T-helper 17 cell (primary cell): Measurements from ENCODE around the gene PSMG4. TPM values are rescaled to one million over a fixed set of nuclear protein-coding genes. Genes with fewer than 3 reads are reported as not detected.

Experiments used
- ATAC-seq: fragments of 150-1000 bp; cut with Tn5 transposase; 2 replicates; pipeline ENCODE4 v1.10.0; 2021; ENCODE audit warnings: mild to moderate bottlenecking, moderate library complexity
- DNase-seq, 3 donors: peaks; one replicate each; pipeline versions ENCODE4 v3.0.0 to v3.0.0-alpha.2; 2020 to 2021
- H3K9me3 ChIP-seq: one replicate; pipeline ENCODE4 v1.7.0; 2013; ENCODE audit warnings: low read length, mild to moderate bottlenecking; ENCODE audit not compliant: control insufficient read depth, poor library complexity, severe bottlenecking
- H3K27ac Mint-ChIP-seq: one replicate; pipeline ENCODE4 v1.8.0; 2022; ENCODE audit warnings: mild to moderate bottlenecking, moderate library complexity, mixed read lengths
- H3K27me3 Mint-ChIP-seq: one replicate; pipeline ENCODE4 v1.8.0; 2022; ENCODE audit warnings: mixed read lengths
- H3K36me3 Mint-ChIP-seq: one replicate; pipeline ENCODE4 v1.8.0; 2022; ENCODE audit warnings: low read depth, mixed read lengths
- H3K4me1 Mint-ChIP-seq: one replicate; pipeline ENCODE4 v1.8.0; 2022; ENCODE audit warnings: mild to moderate bottlenecking, mixed read lengths
- H3K4me3 Mint-ChIP-seq: one replicate; pipeline ENCODE4 v1.8.0; 2022; ENCODE audit warnings: mild to moderate bottlenecking, moderate library complexity, mixed read lengths
- total RNA-seq, 4 donors: library from RNA in 2 of 4; stranded (reverse) in 2 of 4; gene quantifications; one replicate each; pipeline ENCODE4 v1.2.3 and lab custom pipeline; 2022 to 2026

PSMG4 gene
- total RNA-seq, 2 donors from 2014 or later: 11.9 to 15.6 TPM

DNA sequence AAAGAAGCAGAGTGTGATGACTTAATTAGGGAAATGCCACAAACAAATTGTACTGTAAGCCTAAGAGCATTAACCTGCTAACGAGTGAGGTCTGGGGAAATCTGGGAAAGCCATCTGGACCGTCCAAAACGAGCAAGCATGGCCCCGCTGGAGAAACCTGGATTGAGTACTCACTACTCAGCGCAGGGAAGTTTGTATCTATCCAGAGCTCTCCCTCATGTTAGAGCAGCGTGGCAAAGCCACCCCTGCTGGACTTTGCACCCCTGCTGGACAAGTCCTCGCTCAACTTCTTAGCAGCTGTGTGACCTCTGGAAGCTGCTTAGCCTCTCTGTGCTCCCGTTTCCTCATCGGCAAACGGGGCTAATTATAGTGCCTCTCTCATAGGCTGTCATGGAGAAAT is 37.3 kb downstream of the PSMG4 start:
- Mint-ChIP-seq H3K27ac (no peak overlapping the region), H3K4me3 (no peak overlapping the region), H3K4me1 (no peaks in the 10 kb centered on the region), H3K36me3 (peaks cover 3% of the 10 kb centered on the region), H3K27me3 (peaks cover 5% of the 10 kb centered on the region)
- ATAC-seq: no peak
- H3K9me3 ChIP-seq: no peaks in the 10 kb centered on the region
- DNase-seq: no peak

DNA sequence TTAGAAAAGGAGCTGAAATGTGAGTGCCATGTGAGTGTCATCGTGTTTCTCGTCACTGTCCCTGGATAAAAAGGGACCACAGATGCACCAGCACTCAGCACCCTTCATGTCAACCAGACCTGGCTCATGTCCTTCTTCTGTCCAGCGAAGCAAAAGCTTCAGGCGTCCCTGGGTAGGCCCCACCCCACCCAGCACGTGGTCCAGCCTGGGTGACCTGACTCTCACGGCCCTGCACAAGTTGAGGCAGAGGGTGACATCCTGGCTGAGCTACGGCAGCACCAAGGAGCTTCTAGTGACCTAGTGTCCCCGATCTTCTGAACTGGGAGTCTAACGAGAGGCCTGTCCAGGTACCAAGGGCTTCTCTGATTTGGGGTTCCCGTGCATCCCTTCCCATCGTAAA is 37.8 kb downstream of the PSMG4 start:
- H3K36me3 Mint-ChIP-seq: peaks cover 3% of the 10 kb centered on the region
- no peak overlapping the region for H3K27ac Mint-ChIP-seq
- no peak for DNase-seq
- H3K9me3 ChIP-seq: no peaks in the 10 kb centered on the region
- H3K4me3 Mint-ChIP-seq: no peak overlapping the region
- no peak for ATAC-seq
- no peaks in the 10 kb centered on the region for H3K4me1 Mint-ChIP-seq
- peaks cover 5% of the 10 kb centered on the region for H3K27me3 Mint-ChIP-seq

DNA sequence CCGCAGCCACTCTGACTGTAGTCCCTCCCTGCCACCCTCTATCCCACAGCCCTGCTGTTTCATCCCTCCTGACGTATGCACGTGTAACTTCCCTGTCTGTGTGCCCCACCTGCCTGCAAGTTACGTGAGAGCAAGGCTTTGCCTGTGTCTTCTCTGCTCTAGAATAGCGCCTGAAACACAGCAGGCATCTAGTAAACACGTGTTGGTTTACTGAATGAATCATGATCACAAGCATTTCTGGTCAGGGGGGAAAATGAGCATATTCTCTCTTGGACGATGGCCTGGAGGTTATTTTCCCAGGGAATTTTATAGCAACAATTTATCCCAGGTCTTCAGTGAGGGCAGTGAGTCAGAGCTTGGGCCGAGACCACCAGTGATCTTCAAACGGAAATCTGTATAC is 38.3 kb downstream of the PSMG4 start:
- no peak overlapping the region for H3K27ac Mint-ChIP-seq

DNA sequence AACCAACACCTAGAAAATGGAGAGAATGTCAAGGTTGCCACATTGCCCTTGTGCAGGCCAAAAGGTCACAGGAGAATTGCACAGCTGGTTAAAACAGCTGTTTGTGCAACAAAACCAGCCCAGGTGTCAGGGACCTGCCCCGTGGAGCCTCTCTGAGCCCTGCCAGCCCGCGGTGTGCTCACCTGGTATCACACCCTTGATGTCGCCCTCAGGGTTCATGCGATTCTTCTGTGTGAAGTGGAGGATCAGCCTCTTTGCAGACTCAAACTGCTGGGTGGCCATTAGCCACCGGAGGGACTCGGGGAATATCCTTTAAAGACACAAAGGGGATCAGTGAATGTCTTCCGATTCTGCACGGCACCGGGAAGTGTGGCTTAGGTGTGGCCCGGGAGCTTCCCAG is 39.2 kb downstream of the PSMG4 start:
- H3K36me3 Mint-ChIP-seq: peaks cover 3% of the 10 kb centered on the region
- no peak overlapping the region for H3K27ac Mint-ChIP-seq
- peaks cover 5% of the 10 kb centered on the region for H3K27me3 Mint-ChIP-seq
- DNase-seq: no peak
- ATAC-seq: no peak
- no peaks in the 10 kb centered on the region for H3K9me3 ChIP-seq
- no peak overlapping the region for H3K4me3 Mint-ChIP-seq
- H3K4me1 Mint-ChIP-seq: no peaks in the 10 kb centered on the region

More for the DNA sequence above, 38.3 kb downstream of the PSMG4 start:
- DNase-seq (no peak), ATAC-seq (no peak)
- H3K36me3 Mint-ChIP-seq: peaks cover 3% of the 10 kb centered on the region
- H3K4me3 Mint-ChIP-seq: no peak overlapping the region
- H3K27me3 Mint-ChIP-seq: peaks cover 5% of the 10 kb centered on the region
- H3K9me3 ChIP-seq: no peaks in the 10 kb centered on the region
- H3K4me1 Mint-ChIP-seq: no peaks in the 10 kb centered on the region

DNA sequence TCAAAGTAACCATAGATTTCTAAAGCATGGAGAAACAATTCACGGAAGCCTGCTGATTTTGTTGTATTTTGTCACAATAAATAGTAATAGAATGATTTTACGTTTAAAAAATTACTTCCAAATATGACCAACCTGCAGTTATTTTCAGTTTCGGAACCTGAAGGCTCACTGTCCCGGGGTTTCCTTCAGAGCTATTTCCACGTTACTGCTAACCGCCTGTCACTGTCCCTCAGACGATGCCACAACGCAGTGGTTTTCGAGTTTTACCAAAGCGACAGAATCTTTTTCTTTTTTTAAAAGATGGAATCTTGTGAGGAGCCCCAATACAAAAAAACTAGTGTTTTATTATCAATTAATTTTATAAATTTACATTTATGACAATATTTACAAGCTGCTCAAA is 40.5 kb downstream of the PSMG4 start:
- H3K4me1 Mint-ChIP-seq: no peaks in the 10 kb centered on the region
- no peaks in the 10 kb centered on the region for H3K9me3 ChIP-seq
- no peak overlapping the region for H3K4me3 Mint-ChIP-seq
- H3K27me3 Mint-ChIP-seq: peaks cover 5% of the 10 kb centered on the region
- no peak overlapping the region for H3K27ac Mint-ChIP-seq
- peaks cover 5% of the 10 kb centered on the region for H3K36me3 Mint-ChIP-seq
- no peak for ATAC-seq
- no peak for DNase-seq

GRCh38 chr6:3301506-3301905 is 42.8 kb downstream of the PSMG4 start:
- no peaks in the 10 kb centered on the region for H3K9me3 ChIP-seq
- peaks cover 5% of the 10 kb centered on the region for H3K36me3 Mint-ChIP-seq
- H3K4me3 Mint-ChIP-seq: no peak overlapping the region
- no peak for ATAC-seq
- H3K27ac Mint-ChIP-seq: no peak overlapping the region
- peaks cover 10% of the 10 kb centered on the region for H3K27me3 Mint-ChIP-seq
- H3K4me1 Mint-ChIP-seq: no peaks in the 10 kb centered on the region
- no peak for DNase-seq

DNA sequence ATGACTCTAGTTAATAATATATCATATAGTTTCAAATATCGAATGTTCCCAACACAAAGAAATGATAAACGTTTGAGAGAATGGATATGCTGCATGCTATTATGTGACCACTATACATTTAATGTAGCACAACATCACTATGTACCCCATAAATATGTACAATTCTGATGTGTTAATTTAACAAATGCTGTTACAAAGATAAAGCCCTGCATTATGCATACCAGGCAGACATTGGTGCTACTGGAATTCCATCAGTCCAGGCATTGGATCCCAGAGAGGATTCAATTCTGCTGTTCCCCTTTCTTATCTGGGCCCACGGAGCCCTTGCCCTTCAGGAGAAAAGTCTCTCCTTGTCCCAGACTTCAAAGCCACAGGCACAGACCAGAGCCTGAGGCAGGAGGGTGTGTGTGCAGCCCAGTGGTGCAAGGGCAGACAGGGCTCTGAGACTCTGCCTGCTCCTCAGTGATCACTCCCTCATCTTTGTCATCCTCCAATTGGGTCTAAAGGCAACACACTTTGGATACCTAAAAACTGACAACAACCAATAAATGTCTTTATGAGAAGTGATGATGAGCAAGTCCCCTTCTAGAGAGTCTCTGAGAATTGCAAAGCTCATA is 45.2 kb downstream of the PSMG4 start:
- peaks cover 2% of the 10 kb centered on the region for H3K36me3 Mint-ChIP-seq
- H3K4me3 Mint-ChIP-seq: no peak overlapping the region
- H3K27ac Mint-ChIP-seq: no peak overlapping the region
- DNase-seq: no peak
- no peaks in the 10 kb centered on the region for H3K4me1 Mint-ChIP-seq
- ATAC-seq: no peak
- H3K9me3 ChIP-seq: no peaks in the 10 kb centered on the region
- H3K27me3 Mint-ChIP-seq: peaks cover 5% of the 10 kb centered on the region

- Mint-ChIP-seq H3K4me3 (no peak overlapping the region), H3K36me3 (peaks cover 2% of the 10 kb centered on the region), H3K4me1 (no peaks in the 10 kb centered on the region), H3K27ac (no peak overlapping the region), H3K27me3 (peaks cover 5% of the 10 kb centered on the region)
- H3K9me3 ChIP-seq: no peaks in the 10 kb centered on the region
- ATAC-seq (no peak), DNase-seq (no peak)
Measured at GRCh38 chr6:3304500-3305215, 45.9 kb downstream of the PSMG4 start.

- Mint-ChIP-seq H3K36me3 (peaks cover 2% of the 10 kb centered on the region), H3K4me1 (no peaks in the 10 kb centered on the region), H3K4me3 (no peak overlapping the region), H3K27me3 (peaks cover 5% of the 10 kb centered on the region), H3K27ac (no peak overlapping the region)
- H3K9me3 ChIP-seq: no peaks in the 10 kb centered on the region
- no peak for DNase-seq
- ATAC-seq: no peak
Measured at GRCh38 chr6:3305216-3305565, 46.4 kb downstream of the PSMG4 start.

GRCh38 chr6:3305831-3306230 is 47.1 kb downstream of the PSMG4 start:
- Mint-ChIP-seq H3K27me3 (peaks cover 5% of the 10 kb centered on the region), H3K36me3 (peaks cover 2% of the 10 kb centered on the region), H3K27ac (no peak overlapping the region), H3K4me3 (no peak overlapping the region), H3K4me1 (no peaks in the 10 kb centered on the region)
- H3K9me3 ChIP-seq: no peaks in the 10 kb centered on the region
- ATAC-seq (no peak), DNase-seq (no peak)

DNA sequence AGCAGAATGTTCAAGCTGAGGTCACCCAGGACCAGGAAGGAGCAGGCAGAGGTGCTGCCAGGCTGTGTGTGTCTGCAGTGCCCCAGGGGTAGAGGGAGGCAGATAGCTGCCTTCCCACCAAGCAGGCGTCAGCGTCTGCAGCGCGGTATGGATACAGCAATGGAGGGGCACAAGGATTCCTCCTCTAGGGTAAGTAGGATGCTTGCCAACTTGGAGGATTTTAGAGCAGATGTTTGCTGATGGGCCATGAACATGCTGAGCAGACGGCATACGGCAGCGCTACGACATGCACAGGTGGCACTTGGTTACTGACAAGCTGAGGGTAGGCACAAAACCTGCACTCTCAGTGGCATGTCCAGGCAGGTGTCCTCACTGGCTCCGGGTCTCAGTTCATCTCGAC is 48.1 kb downstream of the PSMG4 start:
- no peak for ATAC-seq
- no peak overlapping the region for H3K4me3 Mint-ChIP-seq
- no peak overlapping the region for H3K27ac Mint-ChIP-seq
- H3K36me3 Mint-ChIP-seq: peaks cover 2% of the 10 kb centered on the region
- H3K4me1 Mint-ChIP-seq: no peaks in the 10 kb centered on the region
- peaks cover 5% of the 10 kb centered on the region for H3K27me3 Mint-ChIP-seq
- H3K9me3 ChIP-seq: no peaks in the 10 kb centered on the region
- no peak for DNase-seq

DNA sequence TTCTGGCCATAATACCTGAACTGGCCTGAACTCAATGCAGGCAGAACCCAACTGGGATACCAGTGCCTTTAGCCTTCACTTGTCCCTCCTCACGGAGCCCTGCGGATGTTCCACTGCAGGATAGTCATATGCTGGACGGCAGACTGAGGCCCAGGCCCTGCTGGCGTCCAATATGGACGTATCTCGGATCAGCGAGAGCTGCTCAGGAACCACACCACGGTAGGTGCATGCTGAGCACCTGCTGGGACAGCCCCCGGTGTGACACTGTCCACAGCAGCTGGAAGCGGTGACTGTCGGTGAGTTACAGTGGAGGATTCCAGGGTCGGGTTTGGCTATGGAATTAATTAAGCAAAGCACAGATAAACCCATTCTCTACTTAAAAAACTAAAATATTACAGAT is 48.7 kb downstream of the PSMG4 start:
- no peak overlapping the region for H3K27ac Mint-ChIP-seq
- H3K4me1 Mint-ChIP-seq: no peaks in the 10 kb centered on the region
- no peak overlapping the region for H3K4me3 Mint-ChIP-seq
- DNase-seq (no peak), ATAC-seq (no peak)
- H3K27me3 Mint-ChIP-seq: peaks cover 5% of the 10 kb centered on the region
- peaks cover 2% of the 10 kb centered on the region for H3K36me3 Mint-ChIP-seq
- H3K9me3 ChIP-seq: no peaks in the 10 kb centered on the region

- Mint-ChIP-seq H3K4me1 (no peaks in the 10 kb centered on the region), H3K27ac (no peak overlapping the region), H3K27me3 (peaks cover 5% of the 10 kb centered on the region), H3K4me3 (no peak overlapping the region), H3K36me3 (peaks cover 2% of the 10 kb centered on the region)
- DNase-seq (no peak), ATAC-seq (no peak)
- no peaks in the 10 kb centered on the region for H3K9me3 ChIP-seq
Measured at GRCh38 chr6:3308106-3308505, 49.4 kb downstream of the PSMG4 start.

GRCh38 chr6:3309391-3310050 is 50.8 kb downstream of the PSMG4 start:
- DNase-seq: no peak
- H3K27me3 Mint-ChIP-seq: peaks cover 3% of the 10 kb centered on the region
- H3K36me3 Mint-ChIP-seq: no peaks in the 10 kb centered on the region
- H3K27ac Mint-ChIP-seq: no peak overlapping the region
- no peaks in the 10 kb centered on the region for H3K9me3 ChIP-seq
- no peak overlapping the region for H3K4me3 Mint-ChIP-seq
- ATAC-seq: no peak
- no peaks in the 10 kb centered on the region for H3K4me1 Mint-ChIP-seq
